ENCODE results near the gene OGDHL.

- TF ChIP-seq CTCF (IDR thresholded peaks at IDR 0.05) = no peak
- TF ChIP-seq POLR2A (IDR thresholded peaks at IDR 0.05) = no peak
Measured at GRCh38 chr10:49734676-49735075, 27.4 kb downstream of the OGDHL start.
